CD4-positive, alpha-beta T cell treated with Interleukin-15 for 4 hours (primary cell): ENCODE data around the gene LRRK2.
"Not testable (repeated sequence)": the region's sequence is repeated elsewhere in the genome, so short reads cannot be mapped to it uniquely, and the experiment has no call there.

Source experiments
- DNase-seq: peaks from one replicate; pipeline ENCODE4 v3.0.0-alpha.2; 2020; ENCODE audit warnings: low spot score

Gene LRRK2

DNA sequence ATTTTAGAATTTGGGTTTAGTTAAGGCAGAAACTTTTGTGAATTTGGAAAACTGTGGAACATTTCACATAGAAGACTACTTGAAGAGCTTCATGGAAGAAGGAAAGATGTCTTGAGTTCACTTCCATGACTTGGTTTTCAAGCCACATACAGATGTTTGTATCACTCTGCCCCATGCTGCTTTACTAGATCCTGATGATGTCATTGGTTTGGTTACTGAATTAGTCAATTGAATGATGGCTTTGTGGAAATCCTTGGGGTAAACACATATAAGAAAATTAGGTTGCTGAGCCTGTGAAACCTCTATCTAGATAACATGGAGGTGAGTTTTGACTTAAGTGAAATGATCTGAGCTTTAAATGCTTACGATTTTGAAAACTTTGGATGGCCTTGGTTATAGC lies 90.6 kb downstream of the LRRK2 start:
- DNase-seq, result no peak

DNA sequence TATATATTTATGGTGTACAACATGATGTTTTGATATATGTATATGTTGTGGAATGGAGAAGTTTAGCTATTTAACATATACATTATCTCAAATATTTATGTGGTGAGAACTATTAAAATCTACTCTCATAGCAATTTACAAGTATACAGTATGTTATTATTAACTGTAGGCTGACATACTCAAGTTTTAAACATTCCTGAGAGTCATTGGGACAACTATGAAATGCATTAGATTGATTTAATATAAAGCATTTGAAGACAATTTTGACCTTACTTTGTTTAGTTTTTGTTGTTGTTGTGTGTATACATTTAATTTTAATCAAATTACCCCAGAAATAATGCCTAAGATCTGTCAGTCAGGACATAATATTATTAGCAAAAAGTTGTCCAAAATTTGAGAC lies 99.5 kb downstream of the LRRK2 start:
- no peak for DNase-seq

DNA sequence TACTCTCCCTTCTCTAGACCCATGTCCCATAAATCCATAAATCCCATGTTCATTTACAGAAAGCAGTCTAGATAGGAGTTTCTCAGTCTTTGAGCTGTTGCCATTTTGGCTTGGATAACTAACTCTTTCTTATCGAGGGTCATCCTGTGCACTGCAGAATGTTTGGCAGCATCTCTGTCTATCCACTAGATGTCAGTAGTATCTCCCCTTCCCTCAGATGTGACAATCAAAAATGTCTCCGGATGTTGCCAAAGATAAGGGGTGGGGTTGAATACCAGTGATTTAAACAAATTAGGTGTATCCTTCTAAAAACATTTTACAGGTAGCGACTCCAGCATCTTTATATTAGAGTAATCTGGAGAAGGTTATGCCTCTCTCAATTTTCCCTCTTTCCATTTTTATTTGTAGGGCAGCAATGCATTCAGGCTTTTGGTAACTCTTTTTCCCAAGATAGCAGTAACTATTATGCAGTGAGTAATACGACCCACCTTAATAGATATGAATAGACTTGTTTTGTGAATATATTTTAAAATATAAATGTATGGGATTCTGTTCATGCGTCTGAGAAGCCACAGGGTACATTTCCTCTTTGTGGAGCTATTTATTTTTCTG lies 100.7 kb downstream of the LRRK2 start:
- DNase-seq, result no peak

- DNase-seq, result no peak
These were observed 102.7 kb downstream of the LRRK2 start for GRCh38 chr12:40327535-40327934.

DNA sequence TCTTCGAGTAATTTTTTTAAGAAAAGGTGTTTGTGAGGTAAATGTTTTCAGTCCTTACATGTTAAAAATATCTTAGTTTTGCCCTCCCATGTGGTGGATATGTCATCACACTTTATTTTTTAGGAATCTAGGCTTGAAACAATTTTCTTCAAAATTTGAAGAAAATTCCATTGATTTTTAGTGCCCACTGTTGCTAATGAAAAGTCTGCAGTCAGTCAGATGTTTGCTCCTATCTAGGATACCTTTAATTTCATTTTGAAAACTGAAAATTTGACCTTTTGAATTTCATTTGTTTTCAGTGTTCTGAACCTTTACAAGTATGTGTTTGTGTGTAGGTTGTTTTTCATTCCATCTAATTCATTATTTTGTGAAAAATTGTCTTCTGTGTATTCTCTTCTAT lies 105.4 kb downstream of the LRRK2 start:
- no peak for DNase-seq

GRCh38 chr12:40331886-40332285 lies 107.1 kb downstream of the LRRK2 start:
- no peak for DNase-seq

GRCh38 chr12:40335991-40336390 lies 111.2 kb downstream of the LRRK2 start:
- DNase-seq, result no peak

DNA sequence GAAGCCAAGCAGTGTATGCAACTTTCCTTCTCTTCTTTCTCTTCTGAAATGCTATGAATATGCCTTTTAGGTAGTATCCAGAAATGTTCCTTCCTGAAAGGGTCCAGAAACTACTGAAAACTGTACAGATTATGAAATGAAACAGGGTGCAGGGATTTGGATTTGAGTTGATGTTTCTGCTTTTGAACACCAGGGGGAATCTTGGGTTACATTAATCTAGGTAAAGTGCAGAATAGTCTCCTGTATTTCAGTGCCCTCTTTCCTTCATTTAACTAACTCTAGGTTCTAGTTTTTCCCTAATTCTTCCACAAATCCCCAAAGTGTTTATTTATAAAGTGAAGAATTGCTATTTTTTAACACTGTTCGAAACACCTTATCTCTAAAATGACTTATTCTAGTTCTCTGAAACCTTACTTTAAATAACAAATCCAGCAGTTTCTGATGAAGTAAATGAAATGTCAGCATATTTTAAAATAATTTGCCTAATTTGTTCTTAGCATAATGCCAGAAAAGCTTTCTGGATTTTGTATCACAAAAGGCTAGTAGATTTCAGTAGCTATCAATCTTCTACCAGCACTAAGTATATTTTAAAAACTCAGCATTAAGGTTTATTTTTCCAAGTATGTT lies 111.9 kb downstream of the LRRK2 start:
- DNase-seq, result no peak

DNA sequence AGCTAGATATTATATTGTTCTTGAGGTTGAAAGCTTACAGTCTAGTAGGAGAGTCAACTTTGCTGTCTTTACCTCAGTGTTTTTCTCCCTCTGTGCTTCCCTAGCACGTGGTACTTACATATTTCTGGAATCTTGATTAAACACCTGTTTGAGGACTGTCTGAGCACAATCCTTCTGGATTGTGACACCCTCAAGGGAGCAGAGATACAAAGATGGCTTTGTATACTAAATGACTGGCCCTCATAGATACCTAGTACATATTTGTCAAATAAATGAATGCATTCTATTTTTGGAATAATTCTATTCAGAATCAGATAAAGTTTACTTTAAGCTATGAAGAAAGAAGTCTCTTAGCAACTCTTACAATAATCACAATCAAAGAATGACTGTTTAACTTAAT lies 113.3 kb downstream of the LRRK2 start:
- no peak for DNase-seq

GRCh38 chr12:40338621-40339020 lies 113.8 kb downstream of the LRRK2 start:
- no peak for DNase-seq

DNA sequence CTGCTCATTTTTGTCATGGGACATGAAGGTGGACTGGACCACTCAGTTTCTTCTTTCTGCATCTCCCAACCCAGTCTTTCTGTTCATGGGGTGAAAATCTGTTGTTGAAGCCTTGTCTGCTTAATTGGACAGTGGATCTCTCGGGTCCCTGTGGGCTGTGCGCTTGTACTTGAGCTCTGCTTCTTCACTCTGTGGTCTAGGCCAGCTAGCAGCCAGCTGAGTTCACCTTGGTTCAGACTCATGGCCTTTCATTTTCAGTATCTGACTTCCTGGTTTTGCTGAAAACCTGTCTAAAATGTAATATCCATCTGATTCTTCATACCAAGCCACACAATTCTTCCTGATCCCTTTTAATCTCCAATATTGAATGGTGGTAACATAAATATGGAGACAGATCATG lies 117.2 kb downstream of the LRRK2 start:
- no peak for DNase-seq

- no peak for DNase-seq
These were observed 118.3 kb downstream of the LRRK2 start for GRCh38 chr12:40343124-40343523.

DNA sequence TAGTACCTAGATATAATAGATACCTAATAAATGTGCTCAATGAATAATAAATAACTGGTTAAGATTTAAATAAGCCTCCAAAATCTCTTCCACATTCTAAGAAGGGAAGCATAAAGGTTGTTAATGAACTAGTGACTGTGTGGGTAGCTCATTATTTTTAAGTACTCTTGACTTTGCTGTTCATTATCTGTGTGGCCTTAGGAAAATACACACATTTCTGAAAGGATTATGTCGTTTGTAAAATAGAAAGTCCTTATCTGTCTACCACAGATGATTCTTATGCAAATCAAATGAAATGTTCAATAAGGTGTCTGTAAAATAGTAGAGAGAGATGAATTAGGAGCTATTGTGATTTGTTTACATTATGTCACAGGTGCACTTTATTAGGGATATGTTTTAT lies 119.5 kb downstream of the LRRK2 start:
- no peak for DNase-seq

GRCh38 chr12:40351976-40352375 lies 127.2 kb downstream of the LRRK2 start:
- no peak for DNase-seq

GRCh38 chr12:40375076-40375475 lies 150.3 kb downstream of the LRRK2 start:
- DNase-seq, result no peak

- DNase-seq, result no peak
These were observed 151.9 kb downstream of the LRRK2 start for GRCh38 chr12:40376533-40377267.

DNA sequence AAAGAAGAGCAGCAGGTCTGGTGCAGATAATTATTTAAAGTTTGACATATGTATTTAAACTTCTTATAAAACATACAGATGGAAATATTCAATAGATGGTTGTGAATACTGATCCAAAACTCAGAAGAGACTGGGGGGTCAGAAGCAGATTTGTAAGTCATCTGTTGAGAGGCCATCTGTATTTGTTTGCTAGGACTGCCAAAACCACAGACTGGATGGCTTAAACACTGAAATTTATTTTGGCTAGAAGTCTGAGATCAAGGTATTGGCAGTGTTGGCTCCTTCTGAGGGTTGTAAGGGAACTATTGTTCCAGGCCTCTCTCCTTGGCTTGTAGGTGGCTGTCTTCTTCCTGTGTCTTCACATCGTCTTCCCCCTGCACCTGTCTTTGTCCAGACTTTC lies 153.9 kb downstream of the LRRK2 start:
- DNase-seq, result no peak

GRCh38 chr12:40382217-40382616 lies 157.4 kb downstream of the LRRK2 start:
- DNase-seq, result no peak

DNA sequence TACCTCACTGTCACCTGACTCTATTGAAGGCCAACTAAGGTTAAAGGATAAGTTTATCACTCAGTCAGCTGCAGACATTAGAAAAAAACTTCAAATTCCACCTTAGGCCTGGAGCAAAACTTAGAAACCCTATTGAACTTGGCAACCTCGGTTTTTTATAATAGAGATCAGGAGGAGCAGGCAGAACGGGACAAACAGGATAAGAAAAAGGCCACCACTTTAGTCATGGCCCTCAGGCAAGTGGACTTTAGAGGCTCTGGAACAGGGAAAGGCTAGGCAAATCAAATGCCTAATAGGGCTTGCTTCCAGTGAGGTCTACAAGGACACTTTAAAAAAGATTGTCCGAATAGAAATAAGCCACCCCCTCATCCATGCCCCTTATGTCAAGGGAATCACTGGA lies 162.5 kb downstream of the LRRK2 start:
- DNase-seq, result not testable (repeated sequence)

GRCh38 chr12:40390980-40391379 lies 166.2 kb downstream of the LRRK2 start:
- no peak for DNase-seq

GRCh38 chr12:40393026-40393425 lies 168.2 kb downstream of the LRRK2 start:
- no peak for DNase-seq

GRCh38 chr12:40399656-40400055 lies 174.9 kb downstream of the LRRK2 start:
- DNase-seq, result no peak

- DNase-seq, result no peak
These were observed 180.6 kb downstream of the LRRK2 start for GRCh38 chr12:40405419-40405818.
